HL-60/S4 (cell line): ENCODE data around the gene PHIP.
"Not testable (repeated sequence)": the region's sequence is repeated elsewhere in the genome, so short reads cannot be mapped to it uniquely, and the experiment has no call there.

ENCODE experiments used
- in situ Hi-C: fragments of 300-500 bp; cut with MboI; formaldehyde crosslinking; loops from 2 replicates; pipeline ENCODE4 v1.14.3; 2022; ENCODE audit warnings: low sequenced_read_pairs

Gene PHIP

DNA sequence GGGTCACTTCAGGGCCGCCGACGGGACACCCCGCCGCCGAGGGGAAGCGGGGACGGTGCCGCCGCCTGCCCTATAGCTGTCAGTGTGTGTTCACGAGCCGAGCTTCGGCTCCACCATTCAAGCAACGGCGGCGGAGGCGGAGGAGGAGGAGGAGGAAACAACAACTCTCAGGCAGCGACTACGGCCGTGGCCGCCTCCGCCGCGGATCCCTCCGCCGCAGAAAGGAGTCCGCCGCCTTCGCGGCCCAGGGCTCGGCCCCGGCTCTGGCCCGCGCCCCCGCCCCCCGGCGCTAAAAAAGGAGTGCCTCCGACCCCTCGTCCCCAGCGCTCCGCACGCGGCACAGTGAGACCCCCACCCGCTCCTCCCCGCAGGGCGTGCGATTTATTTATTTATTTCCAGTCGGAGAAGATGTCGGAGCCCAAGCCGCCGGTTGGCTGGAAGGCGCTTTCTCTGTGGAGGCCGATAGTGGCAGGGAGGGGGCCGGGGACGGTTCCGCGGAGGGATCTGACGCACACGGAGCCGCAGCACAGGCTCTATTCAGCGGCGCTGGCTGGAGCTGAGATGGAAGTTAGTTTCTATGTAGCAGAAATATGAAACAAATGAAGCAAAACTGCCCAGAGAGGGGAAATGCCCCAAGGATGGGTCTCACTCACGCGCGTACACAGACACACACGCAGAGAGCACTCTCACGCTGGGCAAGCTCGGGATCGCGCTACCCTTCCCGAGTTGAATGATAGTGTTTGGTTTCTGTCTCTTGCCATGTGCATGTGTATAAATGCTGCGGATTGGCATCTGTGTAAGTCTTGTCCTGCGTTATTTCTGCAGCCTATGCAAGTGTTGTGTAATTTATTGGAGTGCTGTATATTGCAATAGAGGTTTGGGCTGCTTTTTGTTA lies at the start of gene PHIP:
PHIP (minus strand) TSS at position 180 of the 895 bp plus-strand sequence. CDS start 186 bp downstream, outside the sequence.
- in situ Hi-C loops = no loop called here

- in situ Hi-C loops = no loop called here
These were observed 49.6 kb upstream of the PHIP start for GRCh38 chr6:79127660-79128059.

DNA sequence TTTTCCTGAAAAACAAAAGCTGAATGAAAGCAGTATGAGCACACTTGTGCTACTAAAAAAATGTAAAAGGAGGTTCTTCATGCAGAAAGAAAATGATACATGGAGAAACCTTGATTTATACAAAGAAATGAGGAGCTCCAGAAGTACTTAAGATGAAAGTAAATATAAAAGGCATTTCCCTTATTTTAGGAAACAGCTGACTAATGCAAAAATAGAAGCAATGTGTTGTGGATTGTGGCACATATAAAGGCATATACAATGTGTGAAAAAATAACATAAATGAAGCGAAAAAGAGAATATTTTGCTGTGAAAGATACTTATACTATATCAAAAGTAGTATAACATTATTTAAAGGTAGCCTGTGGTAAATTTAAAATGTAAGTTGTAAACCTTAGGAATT lies 41.2 kb upstream of the PHIP start:
- in situ Hi-C loops = no loop called here

GRCh38 chr6:79117752-79118151 lies 39.7 kb upstream of the PHIP start:
- in situ Hi-C loops = no loop called here

- in situ Hi-C loops = no loop called here
These were observed 37.6 kb upstream of the PHIP start for GRCh38 chr6:79115553-79116182.

DNA sequence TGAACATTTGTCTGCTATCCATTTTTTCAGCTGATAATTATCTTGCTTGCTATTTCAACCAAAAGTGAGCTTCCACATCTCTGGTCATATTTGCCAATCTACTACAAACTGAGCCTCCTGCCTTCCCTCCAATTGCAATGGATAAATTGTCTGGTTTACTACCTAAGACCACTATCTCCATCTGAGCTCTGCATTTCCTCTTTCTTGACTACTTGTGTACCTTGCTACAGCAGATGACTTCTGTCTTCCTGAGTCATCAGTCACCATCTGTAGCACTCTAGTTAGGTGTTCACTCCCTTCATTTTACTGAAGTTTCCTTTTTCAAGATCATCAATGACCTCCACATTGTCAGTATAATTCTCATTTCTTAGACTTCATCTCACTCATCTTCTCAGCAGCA lies 33.5 kb upstream of the PHIP start:
- in situ Hi-C loops = no loop called here

- in situ Hi-C loops = no loop called here
These were observed 23.1 kb upstream of the PHIP start for GRCh38 chr6:79101164-79101563.

DNA sequence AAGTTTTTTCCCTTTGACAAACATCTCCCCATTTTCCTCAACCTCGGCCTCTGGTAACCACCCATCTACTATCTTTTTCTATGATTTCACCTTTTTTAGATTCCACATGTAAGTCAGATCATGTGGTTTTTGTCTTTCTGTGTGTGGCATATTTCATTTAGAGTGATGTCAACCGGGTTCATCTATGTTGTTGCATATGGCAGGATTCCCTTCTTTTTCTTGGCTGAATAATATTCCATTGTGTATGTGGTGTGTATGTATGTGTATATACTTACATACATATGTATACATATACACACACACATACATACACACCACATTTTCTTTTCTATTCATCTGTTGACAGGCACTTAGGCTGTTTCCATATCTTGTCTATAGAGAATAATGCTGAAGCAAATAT lies 22.2 kb upstream of the PHIP start:
- in situ Hi-C loops = no loop called here

- in situ Hi-C loops = no loop called here
These were observed 16.9 kb upstream of the PHIP start for GRCh38 chr6:79094938-79095337.

DNA sequence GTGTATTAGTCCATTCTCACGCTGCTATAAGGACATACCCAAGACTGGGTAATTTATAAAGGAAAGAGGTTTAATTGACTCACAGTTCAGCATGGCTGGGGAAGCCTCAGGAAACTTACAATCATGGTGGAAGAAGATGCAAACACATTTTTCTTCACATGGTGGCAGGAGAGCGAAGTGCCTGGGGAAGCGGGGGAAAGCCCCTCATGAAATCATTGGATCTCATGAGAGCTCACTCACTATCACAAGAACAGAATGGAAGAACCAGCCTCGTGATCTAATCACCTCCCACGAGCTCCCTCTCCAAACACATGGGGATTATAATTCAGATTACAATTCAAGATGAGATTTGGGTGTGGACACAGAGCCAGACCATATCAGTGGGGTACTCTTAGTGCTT lies 13.7 kb upstream of the PHIP start:
- in situ Hi-C loops = not testable (repeated sequence)

DNA sequence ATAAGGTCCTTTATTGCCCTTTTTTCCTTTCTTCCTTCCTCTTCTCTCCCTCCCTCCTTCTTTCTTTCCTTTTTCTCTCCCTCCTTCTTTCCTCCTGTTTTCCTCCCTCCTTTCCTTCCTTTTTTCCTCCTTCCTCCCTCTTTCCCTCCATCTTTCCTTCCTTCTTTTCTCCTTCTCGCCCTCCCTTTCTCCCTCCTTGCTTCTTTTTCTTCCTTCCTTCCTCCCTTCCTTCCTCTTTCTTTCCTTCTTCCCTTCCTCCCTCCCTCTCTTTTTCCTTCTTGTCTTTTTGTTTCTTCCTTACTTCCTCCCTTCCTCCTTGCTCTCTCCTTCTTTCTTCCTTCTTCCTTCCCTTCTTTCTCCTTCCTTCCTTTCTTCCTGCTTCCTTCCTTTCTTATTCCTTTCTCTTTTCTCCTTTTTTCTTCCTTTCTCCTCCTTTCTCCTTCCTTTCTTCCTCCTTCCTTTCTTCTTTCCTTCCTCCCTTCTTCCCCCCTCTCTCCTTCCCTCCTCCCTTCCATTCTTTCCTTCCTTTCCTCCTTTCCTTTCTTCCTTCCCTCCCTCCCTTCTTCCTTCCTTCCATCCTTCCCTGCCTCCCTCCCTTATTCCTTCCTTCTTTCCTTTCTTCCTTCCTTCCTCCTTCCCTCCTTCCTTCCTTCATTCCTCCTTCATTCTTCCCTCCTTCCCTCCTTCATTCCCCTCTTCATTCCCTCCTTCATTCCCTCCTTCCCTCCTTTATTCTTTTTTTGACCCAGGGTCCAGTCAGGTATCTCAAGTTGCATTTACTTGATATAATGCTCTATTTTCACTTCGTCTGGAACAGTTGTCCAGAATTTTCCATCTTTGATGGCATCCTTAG lies 11.7 kb upstream of the PHIP start:
- in situ Hi-C loops = no loop called here

DNA sequence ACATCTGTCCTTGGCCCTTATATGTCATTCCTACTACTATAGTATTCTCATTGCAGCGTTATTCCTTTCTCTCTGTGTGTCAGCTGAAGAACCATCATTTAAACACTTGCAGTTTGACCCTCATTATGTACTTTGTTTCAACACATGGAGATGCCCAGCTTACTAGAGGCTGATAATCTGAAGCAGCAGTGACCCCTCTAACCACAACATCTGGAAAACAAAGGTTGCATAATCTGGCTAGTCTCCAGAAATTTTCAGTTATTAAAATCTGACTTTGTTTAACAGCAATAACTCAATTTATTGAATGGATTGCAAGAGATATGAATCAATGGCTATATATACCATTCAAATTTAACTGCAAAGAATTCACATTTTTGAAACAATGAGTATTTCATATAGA lies 6.6 kb upstream of the PHIP start:
- in situ Hi-C loops = no loop called here

GRCh38 chr6:79082304-79082703 lies 4.2 kb upstream of the PHIP start:
- in situ Hi-C loops = no loop called here

DNA sequence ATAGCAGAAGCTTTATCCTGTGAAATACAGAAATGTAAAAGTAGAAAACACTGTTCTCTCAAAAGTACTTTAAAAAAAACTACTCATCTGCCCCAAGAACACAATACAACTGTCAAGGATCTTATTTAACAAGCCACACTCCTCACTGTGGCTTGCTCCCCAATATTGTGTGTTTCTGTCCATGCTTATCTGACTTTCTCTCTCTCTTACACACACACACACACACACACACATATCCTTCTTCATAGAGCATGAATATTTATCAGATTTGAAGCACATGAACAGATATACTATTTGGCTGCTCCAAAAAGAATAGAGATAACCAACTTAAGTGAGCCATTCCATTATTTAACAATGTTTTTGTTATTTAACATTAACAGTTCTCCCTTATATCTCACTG lies 3.6 kb upstream of the PHIP start:
- in situ Hi-C loops = no loop called here

GRCh38 chr6:79079561-79080041 lies 1.5 kb upstream of the PHIP start:
- in situ Hi-C loops = no loop called here

- in situ Hi-C loops = no loop called here
These were observed 359 bp downstream of the PHIP start for GRCh38 chr6:79077715-79078074.

- in situ Hi-C loops = no loop called here
These were observed 1.0 kb downstream of the PHIP start for GRCh38 chr6:79076782-79077641.

DNA sequence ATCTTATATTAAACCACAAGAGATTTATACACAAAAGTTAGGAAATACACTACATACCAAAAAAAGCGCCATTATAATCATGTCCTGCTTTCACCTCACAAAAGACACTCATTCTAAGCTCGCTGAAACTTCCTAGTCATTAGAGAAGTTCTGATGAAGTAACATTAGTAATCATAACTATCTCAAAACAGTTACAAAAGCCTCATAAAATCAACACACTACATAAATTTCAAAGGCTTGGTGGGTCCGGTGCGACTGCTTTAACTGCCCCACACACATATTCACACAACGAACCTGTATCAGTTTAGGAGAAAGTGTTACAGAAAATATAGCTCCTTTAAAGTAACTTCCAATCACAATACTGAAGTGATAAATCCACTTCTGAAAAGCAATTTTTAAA lies 1.9 kb downstream of the PHIP start:
- in situ Hi-C loops = no loop called here

DNA sequence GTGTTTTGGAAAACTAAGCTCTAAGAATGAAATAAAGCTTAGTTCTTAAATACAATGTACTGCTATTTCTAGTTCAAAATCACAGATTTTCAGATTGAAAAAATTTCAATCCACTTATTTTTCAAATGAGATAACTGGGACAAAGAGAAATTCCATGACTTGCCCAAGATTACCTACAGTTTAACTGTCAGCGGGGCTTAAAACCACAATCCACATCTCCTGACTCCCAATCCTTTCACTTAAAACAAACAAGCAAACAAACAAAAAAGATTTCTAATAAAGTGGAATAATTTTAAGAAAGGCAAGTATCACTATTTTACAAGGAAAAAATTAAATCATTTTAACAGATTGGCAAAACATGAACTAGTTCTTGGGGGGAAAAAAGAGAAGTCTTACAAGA lies 4.2 kb downstream of the PHIP start:
- in situ Hi-C loops = no loop called here

GRCh38 chr6:79072640-79073181 lies 5.3 kb downstream of the PHIP start:
- in situ Hi-C loops = no loop called here
